GM18526 (cell line): ENCODE measurements around the gene MACROD2.

ENCODE experiments used
- POLR2A ChIP-seq: IDR thresholded peaks from 3 replicates; pipeline ENCODE4 v1.6.1; 2011; ENCODE audit not compliant: insufficient read length; ENCODE audit errors: extremely low read depth

MACROD2 gene

DNA sequence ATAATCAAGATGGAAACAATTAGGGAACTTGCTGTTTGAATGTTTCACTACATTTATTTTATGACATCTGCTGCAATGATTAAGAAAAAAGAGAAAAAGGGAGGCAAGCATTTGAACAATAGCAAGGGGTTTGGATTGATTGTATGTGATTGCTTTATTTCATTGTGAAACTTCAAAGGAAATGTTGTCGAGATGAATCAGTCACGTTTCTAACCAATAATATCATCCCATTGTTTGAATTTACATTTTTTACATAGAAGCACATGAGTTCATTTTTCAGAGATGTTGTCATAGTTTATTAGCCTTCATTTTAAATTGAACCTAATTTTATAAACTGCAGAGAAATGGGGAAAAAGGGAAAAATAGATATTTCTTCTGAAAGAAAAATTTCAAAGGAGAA lies 2006.0 kb downstream of the MACROD2 start:
- TF ChIP-seq POLR2A = no peak

DNA sequence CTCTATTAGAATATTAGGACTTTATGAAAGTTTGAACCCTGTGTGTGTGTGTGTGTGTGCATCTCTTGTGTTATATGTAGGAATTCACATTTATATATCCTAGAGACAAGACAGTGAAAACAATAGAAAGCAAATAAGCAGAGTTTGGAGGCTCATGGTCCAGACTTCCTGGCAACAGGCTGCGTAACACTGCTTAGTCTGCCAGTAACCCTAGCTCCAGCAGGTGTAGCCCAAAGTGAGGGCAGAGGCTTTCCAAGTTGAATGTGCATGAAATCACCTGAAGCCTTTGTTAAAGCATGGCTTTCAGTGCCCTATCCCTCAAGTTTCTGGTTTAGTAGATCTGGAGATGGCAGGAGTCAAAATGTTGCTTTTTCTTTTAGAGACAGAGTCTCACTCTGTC lies 2008.0 kb downstream of the MACROD2 start:
- TF ChIP-seq POLR2A = no peak

DNA sequence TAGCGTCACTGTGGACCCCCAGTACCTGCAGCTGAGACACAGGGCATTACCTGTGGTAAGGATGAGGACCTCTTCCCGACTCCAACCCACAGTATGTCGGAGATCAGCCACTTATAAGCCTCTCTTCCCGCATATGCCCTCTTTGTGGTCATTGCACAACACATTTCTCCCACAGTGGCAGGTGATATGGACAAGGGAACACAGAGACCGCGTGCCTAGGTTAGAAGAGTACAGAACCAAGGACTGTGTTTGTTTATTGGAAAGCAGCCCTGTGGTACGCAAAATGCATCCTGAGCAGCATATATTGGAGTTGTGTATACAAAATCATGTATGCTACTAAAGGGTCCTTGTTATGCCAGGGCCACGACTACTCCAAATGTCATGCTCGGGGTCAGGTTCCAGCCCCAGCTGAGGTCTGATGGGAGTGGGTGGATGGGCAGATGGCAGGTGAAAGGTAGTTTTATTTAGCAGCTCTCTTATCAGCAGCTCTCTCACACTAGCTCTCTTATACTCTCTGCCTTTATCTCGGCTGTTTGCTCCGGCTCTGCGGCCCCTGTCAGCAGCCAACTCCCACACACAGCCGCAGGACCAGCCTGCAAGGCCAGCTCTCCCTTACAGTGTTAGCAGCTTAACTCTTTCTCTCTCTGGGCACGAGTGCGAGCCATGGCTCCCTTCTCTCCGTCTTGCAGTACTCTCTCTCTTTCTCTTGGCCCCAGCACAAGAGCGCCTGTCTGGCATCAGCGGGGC lies 2009.0 kb downstream of the MACROD2 start:
- no peak for TF ChIP-seq POLR2A

DNA sequence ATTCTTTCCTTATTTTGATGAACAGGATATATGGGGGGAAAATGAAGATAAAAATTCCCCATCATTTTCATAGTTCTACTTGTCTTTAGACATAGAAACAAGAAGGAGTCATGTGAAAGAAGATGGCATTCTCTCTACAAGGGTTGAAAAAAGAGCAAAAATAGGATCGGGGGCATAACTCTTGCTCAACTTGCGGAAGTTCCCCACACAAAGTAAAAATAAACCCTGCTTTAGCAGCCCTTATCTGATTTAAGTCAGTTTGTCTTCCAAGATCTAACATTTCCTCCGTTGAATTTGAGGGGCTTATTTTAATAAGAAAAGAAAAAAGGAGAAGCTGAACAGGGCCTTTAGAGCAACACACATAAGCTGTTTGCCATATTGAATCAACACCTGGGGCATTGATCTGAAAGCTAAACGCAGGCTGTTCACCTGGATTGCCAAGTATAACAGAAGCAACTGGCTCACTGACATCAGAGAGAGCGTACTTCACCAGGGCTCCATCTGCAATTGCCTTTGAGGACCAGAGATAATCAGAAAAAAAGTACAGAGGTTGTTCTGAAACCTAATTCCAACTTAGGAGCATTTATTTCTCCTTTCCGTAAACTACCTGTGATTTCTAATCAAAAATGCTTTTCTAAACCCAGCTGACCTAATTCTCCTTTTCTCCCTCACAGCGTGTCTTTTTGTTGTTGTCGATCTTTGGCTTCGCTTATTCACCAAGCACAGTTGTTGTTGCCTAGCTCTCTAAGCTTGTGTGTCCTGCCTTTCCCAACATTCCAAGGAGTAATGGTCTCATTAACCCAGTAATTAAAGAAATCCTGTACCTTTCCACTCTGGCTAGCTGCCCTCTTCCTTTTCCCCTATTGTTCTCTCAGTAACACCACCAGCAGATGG lies 2010.0 kb downstream of the MACROD2 start:
- TF ChIP-seq POLR2A = no peak

DNA sequence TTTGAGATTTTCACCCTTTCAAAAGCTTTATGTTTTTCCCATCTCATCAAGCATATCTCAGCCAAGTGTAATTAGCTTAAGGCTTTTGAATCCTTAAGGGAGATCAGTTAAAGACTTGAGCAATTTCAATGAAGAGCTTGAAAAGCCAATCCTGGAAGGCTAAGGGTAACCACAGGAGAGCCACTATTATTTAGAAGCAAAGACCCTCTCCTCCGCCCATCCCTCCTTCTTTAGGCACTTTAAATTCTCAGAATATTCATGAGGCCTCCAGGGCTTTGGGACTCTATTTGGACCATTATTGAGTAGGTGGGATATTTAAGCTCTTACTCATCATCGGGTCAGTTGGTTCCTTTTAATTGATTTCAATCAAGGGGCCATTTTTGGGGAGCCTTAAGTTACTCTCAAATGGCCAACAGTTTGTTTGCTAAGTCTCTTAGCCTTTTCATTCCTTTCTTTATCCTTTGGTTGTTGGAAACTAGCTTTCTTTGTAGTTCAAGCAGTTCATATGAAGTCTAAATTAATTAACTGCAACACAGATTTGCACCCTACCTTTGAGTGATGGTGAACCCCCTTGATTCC lies 2010.7 kb downstream of the MACROD2 start:
- no peak for TF ChIP-seq POLR2A

DNA sequence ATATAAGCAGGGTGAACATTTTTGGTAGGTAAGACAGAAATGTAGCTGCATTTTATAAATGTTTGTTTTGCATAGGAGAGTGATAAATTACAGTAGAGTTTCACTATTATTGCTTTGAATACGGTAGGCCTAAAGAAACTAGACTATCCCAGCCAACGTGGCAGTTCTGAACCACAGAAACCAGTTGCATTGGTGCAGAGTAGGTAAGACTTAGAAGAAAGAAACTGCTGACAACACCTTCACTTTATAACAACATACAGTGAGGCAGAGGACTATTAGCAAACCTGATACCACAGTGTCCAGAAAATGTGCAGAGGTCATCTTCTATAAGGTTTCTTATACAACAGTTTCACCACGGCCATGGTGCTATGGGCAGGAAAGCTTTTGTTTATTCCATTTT lies 2011.8 kb downstream of the MACROD2 start:
- no peak for TF ChIP-seq POLR2A

DNA sequence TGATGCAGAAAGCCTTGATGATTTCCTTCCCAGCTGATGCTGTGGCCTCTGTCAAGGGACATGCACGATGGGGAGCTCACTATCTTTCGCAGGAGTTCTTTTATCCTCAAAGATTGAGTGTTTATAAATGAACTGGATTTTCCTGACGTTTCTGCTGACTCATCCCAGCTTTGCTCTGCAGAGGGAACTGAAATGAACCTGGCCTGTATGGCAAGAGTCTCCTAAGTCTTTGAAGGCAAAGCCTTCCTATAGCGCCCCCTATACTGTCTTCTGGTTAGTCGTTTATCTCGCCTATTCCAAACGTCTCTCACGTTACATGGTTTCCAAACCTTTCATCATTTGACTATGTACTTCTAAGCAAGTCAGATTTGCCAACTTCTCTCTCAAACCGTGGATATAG lies 2012.6 kb downstream of the MACROD2 start:
- TF ChIP-seq POLR2A = no peak

DNA sequence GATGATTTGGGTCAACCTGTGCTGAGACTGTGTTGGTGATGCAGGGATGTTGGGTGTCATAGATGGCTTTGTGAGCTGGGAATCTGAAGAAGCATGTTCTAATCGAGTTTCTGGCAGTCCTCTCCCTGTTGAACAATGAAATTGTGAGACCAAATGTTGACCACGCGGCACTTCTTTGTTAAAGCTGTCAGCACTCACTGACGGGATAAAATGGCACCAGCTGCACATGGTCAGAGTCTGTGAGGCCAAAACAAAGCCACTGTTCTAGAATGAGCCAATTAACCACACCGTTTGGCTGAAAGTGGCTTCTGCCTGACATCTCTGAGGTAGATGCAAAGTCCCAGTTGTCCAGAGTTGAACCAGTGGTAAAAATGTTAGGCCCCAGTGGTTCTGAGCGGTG lies 2015.7 kb downstream of the MACROD2 start:
- no peak for TF ChIP-seq POLR2A

DNA sequence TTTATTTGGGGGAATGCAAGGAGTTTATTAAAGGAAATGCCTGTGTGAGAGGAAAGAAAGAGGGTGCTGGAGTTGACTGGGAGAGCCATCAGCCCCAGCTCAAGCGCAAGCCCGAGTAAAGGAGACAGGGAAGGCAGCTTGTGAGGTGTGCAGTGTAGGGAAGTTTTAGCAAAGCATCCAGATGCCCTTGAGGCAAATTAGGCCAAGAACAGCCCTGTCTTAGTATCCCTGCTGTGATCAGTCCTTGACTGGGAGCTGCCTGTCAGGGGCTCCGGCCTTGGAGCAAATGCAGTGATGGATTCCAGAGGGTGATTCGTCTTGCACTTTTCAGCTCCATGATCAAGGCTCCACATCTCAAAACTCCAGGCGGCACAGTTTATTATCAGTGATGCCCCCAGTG lies 2016.2 kb downstream of the MACROD2 start:
- TF ChIP-seq POLR2A = no peak

DNA sequence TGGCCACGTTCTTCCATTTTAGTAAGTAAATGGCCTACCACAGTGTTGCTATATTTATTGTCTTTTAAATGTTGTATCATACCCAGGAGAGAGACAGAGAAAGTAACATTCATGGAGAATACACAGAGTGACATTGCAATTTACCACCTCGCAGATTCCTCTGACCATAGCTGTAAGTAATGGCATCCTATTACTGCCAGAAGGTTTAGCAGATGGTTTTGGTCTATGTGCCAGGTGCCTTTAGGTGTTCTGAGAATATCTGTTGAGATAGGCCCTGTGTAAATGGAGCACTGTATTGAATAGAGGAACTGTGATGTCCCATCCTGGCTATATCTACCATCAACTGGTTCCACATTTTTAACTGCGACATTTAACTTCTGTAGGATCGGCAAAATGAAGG lies 2018.3 kb downstream of the MACROD2 start:
- TF ChIP-seq POLR2A = no peak

DNA sequence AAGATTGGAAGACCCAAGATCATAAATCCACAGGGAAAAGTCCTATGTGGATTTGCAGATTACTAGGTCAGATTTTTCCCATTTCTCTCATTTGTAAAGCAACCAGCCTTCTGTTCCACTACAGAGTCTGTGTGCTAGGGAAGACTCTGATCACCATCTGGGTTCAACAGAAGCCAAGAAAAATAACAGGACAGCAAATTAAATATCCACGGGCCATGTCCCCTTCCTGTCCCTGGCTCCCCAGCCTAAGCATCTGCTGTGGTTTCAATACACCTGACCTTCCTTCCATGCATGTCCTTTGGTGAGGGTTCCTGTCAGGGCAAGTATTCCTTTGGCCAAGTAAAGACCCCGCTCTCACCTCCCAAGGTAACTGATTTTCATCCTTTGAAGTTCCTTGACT lies 2019.1 kb downstream of the MACROD2 start:
- no peak for TF ChIP-seq POLR2A

DNA sequence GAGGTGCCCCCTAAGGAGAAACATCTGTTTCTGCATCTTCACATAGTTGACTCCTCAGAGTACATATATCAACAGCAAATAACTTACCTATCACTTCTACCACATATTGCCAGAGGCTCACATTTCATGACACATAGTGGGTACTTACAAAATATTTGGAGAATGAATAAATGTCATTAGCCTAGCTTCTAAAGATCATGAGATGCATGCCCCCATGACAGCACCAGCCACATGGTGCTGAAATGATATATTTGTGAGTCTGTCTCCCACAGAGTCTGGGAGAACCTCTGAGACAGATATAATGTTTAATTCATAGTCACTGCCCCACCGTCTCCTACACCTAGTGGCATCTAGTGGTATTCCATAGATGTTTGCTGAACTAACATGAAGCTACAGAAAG lies 2022.3 kb downstream of the MACROD2 start:
- TF ChIP-seq POLR2A = no peak

DNA sequence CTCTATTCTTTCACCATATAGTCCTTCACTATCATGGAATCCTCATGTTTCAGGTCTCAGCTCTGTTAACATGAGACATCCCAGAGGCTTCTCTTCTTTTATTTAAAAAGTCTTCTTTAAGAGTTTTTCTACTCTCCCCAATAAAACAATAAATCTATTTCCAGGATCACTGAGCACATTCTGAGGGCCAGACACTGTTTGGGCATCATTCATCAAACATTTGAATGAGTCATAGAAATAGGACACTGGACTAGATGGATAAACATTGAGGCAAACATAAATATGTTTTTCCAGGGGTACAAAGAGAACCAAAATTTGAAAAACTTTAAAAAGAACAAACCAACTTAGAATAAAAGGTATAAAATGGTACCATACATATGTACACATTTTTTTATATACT lies 2023.6 kb downstream of the MACROD2 start:
- no peak for TF ChIP-seq POLR2A

DNA sequence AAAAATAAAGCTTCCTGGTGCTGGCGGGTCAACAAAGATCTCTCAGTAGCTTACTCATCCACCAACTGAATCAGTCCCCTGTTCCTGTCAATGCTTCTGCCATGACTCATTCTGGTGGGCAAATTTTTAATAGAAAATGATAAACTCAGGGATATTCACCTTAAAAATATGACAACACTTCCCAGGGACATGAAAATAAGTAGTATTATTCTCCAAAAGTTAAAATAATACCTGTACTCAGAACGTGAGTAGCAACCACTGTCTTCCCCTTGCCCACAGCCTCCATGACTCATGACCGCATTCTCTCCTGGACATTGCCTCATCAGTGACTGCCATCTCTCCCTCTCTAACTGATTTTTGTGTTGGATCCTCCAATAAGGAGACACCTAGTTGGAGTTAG lies 2025.7 kb downstream of the MACROD2 start:
- no peak for TF ChIP-seq POLR2A

DNA sequence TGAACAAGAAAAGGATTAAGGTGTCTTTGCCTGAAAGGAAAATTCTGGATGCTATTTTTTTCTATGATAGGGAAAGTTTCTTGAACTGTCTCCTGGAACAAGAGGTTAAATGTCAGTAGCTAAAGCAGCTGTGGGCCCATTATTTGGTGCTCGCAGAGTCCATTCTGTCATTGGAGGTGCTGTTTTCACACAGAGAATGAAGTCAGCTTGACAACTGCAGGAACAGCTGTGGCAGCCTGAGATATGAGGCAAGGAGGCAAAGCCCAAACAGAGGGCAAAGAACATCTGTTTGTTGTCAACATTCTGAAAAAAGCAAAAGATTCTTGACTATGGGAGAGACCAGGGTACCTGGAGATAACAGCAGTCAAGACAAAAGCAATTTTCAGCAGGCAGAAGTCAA lies 2029.8 kb downstream of the MACROD2 start:
- no peak for TF ChIP-seq POLR2A

DNA sequence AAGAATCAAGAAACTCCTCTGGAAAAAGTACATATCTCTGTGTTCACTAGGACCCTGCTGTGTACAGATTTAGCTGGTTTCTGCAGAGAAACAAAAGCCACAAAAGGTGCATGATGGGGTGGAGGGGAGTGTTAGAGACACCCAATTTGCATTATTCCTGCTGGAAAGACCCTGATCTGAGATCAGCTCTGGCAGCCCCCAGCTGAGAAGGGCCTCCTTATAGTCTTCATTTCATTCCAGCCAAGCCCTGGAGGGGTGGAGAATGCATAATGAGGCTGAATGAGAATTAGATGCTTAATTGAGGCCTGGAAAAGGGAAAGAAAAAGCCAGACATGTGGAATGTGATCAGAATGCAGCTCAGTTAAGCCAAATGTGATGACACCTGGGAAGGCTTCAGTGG lies 2032.4 kb downstream of the MACROD2 start:
- TF ChIP-seq POLR2A = no peak
